HG03103 (cell line): ENCODE results near the gene ADCY10.

Experiments used
- ATAC-seq: cut with Tn5 transposase; IDR thresholded peaks from one replicate; pipeline ENCODE4 v1.9.1; 2021; ENCODE audit warnings: low read depth; ENCODE audit not compliant: unreplicated experiment

Gene ADCY10

GRCh38 chr1:167790117-167790516 is 123.8 kb downstream of the ADCY10 start:
- ATAC-seq: no peak

DNA sequence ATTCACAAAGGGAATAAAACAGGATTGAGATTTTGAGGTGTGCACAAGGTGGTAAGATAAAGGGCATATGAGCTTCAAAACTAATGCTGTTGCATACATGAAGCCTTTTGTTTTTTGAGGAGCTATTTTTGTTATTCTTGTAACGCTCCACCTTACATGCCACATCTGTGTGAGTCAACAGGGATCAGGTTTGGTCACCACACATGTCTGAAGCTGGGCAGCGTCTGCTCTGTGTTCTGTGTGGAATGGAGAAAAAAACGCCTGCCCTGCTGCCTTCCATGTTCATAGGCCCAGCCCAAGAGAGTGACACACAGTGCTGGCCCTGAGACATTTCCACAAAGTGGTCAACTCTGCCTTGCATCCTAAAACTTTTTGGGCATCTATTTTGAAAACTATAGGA is 124.4 kb downstream of the ADCY10 start:
- no peak for ATAC-seq

- ATAC-seq: no peak
These were observed 127.4 kb downstream of the ADCY10 start for GRCh38 chr1:167786502-167786901.

DNA sequence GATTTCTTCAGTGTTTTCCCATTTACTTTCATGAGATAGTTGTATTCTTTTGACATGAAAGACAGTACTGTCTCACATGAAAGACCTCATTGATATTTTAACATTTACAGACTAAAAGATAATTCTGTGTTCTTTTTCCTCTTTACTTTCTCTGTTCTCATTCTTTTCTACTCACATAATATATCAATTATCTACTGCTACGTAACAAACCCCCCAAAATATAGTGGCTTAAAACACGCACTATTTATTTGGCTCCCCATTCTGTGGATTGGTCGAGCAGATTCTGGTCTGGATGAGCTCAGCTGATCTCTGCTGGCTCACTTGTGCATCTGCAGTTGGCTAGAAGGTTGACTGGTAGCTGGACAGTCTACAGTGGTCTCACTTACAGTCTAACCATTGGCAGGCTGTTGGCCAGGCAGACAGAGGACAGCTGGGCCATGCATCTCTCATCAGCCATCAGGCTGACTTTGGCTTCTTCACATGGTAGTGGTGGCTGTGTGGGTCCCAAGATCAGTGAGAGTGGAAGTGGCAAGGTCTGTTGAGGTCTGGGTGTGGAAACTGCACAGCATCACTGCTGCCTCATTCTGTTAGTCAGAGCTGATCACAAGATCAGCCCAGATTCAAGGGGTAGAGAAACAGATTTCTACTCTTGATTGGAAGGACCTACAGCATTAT is 128.9 kb downstream of the ADCY10 start:
- no peak for ATAC-seq

GRCh38 chr1:167782946-167783345 is 131.0 kb downstream of the ADCY10 start:
- ATAC-seq: no peak

- ATAC-seq: no peak
These were observed 132.4 kb downstream of the ADCY10 start for GRCh38 chr1:167781558-167781957.

DNA sequence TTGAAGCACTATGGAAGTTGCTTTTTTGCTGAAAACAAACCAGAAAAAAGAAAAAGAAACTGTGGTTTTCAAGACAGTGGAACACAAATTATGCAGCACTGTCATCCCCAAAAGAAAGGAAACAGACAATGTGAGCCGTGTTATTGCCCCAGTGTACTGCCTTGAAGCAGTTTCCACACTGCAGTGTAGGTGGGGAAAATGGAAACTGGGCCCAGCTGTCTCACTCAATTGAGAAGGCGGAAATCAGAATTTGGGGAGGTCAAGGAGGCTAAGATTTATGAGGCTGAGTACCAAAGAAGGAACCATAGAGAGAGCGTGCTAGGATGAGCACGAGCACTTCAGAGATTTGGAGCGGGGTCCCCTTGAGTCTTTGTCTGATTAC is 136.7 kb downstream of the ADCY10 start:
- no peak for ATAC-seq

- no peak for ATAC-seq
These were observed 137.2 kb downstream of the ADCY10 start for GRCh38 chr1:167776616-167777268.

DNA sequence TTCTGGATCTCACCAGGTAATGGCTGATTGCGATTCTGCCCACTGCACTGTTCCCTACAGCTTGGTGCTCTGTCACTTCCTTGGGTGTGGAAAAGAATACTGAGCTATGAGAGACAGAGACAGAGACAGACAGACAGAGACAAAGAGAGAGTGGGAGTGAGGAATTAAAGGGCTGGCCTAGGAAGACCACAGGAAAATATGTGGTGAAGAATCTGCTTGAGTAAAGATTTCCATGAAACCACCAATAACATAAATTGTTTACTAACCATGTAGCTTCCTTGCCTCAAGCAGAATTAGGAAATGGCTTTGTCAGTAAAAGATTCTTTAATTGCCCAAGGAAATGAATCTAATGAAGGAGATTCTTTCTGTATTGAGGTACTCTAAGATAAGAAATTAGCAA is 137.8 kb downstream of the ADCY10 start:
- no peak for ATAC-seq

DNA sequence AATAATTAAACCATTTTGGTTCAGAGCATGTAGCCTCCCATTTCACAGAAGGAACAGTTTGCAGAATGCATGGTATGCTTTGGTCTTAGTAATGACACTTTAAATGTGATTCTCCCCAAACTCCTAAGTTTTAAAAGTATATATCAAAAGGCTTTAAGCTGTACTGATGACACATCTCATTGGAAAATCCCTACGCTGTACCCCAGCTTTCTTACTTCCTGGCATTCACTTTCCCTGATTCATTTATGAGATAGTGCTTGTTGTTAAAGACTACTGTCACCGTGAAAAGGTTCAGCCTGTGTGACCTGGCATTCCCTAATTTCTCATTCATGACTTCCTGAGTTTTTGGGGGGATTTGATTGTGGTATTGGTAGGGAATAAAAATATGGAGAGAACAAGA is 138.8 kb downstream of the ADCY10 start:
- ATAC-seq: no peak

GRCh38 chr1:167774710-167775109 is 139.2 kb downstream of the ADCY10 start:
- no peak for ATAC-seq

DNA sequence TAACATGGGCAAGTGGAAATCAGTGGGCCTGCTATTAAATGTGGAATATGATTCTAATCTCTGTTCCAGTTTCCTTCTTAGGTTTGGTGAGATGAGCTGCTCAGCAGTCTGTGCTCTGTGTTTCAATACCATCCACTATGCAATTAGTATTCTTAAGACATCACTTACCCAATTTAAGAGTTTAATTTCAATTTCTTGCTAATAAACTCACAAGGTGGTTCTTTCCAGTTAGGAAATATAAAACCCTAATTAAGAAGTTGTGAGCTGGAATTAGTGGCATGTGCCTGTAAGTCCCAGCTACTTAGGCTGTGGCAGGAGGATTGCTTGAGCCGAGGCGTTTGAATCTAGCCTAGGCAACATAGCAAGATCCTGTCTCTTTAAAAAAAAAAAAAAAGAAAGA is 140.4 kb downstream of the ADCY10 start:
- ATAC-seq: no peak

GRCh38 chr1:167772436-167772835 is 141.5 kb downstream of the ADCY10 start:
- no peak for ATAC-seq

DNA sequence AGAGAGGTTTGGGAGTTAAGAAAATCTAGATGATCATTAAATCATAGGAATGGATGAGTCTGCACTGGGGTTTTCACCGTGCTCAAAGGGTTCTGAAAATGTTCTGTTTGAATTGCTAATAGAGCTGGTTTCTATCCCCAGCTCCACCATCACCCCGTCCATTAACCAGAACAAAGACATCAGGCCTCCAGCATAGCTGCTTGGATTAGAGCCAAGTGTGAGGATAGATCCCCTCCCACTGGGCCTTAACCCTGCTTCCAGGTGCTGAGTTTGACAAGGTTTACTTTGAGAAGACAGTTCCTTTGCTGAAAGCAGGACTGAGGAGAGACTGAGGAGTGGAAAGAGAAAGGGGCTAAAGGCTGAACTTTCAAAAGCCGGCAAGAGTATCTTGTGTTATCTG is 143.8 kb downstream of the ADCY10 start:
- no peak for ATAC-seq

DNA sequence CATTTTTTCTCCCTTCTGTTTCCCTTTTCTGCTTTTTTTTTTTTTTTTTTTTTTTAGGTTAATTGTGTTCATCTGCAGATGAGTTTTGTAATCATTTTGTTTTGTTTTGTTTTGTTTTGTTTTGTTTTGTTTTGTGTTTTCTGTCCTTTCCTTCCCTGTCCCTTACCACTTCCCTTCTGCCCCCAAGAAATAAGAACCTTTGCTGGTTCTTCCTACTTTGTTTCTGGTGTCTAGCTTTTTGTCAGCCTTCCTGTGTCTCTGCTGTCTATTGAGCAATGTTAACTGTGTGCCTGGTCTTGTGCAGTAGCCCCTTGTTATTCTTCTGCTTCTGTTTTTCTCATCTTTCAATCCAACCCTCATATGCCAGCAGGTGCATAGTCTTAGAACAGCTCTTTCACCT is 146.2 kb downstream of the ADCY10 start:
- no peak for ATAC-seq

- no peak for ATAC-seq
These were observed 147.4 kb downstream of the ADCY10 start for GRCh38 chr1:167766538-167766937.

DNA sequence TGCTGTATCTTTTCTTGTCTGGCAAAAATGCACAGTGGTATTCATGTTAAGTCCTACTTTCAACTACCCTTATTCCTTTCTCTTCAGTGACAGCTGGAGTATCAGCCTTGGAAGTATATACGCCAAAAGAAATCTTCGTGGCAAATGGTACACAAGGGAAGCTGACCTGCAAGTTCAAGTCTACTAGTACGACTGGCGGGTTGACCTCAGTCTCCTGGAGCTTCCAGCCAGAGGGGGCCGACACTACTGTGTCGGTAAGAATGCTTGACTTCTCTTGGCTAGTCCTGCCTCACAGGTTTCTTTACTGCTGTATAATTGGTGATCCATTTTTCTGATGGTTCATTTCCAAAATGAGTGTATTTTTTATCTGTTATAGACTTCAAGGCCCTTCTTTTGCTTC is 148.4 kb downstream of the ADCY10 start:
- ATAC-seq: no peak

GRCh38 chr1:167764458-167765330 is 149.2 kb downstream of the ADCY10 start:
- ATAC-seq: no peak

GRCh38 chr1:167763525-167764220 is 150.3 kb downstream of the ADCY10 start:
- no peak for ATAC-seq

DNA sequence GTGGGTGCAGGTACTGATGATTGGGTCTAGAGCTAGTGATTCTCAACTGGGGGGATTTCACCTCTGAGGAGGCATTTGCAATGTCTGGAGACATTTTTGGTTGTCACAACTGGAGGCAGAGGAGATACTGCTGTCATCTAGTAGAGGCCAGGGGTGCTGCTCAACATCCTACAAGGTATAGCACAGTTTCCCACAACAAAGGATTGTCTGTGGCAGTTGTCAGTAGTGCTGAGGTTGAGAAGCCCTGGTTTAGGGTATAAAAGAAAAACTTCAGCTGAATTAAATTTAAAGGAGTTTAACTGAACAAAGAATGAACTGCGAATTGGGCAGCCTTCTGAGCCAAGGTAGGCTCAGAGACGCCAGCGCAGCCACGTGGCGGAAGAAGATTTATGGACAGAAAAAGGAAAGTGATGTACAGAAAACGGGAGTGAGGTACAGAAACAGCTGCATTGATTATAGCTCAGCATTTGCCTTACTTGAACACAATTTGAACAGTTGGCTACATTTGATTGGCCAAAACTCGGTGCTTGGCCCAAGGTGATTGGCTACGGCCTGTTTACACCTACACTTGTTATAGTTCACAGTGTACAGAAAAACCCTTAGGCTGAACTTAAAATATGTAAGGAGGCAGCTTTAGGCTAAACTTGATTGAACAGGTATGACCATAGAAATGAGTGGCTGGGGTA is 151.7 kb downstream of the ADCY10 start:
- ATAC-seq: no peak
